UCSD-AML1 (cell line): ENCODE results near the gene AKAP12.

Experiments
- DNase-seq: peaks from one replicate; lab custom pipeline; 2025; ENCODE audit not compliant: unreplicated experiment; lab: John Stamatoyannopoulos, UW

The AKAP12 gene

DNA sequence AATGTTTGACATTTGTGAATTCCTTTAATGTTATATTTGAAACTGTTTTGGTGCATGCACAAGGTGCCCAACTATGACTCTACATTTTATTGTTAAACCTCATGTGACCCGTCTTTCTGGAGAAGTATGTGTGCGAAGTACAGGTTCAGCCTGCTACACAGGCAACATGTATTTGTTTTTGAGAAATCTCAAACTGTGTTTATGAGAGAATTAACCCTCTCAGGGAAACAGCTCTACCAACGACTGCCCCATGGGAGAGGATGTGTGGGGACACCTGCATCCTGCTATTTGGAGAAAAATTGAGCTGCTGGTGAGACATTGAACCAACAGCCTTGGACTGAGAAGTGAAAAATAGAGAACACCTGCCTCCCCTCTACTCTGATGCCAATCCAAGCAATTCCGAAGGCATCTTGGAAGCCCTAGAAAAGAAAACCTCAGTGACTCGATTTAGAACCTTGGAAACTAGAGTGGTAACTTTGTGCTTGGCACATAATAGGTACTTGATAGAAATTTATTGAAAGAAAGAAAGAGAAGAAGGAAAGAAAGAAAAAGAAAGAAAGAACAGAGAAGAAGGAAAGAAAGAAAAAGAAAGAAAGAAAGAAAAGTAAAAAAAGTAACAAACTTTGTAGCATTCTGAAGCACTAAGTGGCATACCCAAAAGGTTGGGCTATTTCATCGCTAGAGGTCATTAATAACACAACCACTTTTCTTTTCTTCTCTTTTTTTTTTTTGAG is 2.9 kb upstream of the AKAP12 start:
- no peak for DNase-seq

GRCh38 chr6:151240036-151240685 is 394 bp downstream of the AKAP12 start:
- no peak for DNase-seq

DNA sequence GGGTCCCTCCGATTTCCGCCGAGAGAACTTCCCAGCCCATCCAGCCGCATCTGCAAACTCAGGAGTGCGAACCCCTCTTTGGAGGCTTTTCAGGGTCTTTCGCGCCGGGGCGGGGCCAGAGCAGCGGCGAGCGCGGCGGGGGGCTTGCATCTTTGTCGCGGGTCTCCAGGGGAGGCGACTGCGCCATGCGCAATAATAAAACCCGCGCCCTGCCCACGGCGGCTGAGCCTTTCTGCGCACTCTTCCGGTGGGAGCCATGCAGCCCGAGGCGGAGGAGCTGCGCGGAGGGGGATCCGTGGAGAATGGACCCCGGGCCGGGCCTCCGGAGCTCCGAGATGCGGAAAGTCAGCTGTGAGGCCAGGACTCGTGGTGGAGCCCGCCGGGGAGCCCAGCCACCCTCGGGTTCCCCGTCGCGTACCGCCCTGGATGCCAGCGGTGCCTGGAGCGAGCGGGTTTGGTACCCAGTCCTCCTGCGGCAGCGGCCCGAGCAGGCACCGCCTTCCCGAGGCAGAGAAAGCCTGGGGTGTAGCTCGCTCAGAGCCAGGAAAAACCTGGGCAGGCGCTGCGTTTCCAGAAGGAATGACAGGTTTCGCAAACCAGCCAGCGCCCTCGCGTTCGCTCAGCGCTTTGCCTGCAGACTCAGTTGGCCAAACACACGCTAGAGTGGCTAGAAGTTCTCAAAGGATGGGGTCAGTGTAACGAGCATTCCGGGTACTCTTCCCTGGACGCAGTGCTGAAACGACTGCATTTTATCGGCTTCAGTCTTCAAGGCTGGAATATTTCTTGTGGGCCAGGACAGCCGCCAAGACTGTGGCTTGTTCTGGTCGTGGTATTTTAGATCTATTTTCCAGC is 1.2 kb downstream of the AKAP12 start:
- DNase-seq, result no peak

GRCh38 chr6:151241853-151242252 is 2.1 kb downstream of the AKAP12 start:
- no peak for DNase-seq

DNA sequence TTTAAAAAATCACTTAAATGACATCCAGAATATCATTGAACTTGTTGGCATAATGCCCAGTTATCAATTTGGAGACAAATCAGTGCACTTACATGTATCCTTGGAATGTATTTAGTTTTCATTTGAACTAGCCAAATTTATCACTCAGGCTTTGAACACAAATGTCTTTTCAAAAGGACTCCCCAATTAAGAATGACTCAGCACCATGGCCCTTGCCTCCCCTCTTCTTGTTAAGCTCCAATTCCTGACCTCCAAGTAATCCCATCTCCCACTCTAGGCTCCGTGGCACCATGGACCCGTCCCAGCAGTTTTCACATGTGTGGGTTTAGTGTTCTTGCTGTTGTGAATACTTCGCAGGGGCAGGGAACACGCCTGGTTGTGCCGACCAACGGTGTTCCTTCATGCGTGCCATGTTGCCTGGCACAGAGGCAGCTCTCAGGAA is 2.7 kb downstream of the AKAP12 start:
- no peak for DNase-seq

DNA sequence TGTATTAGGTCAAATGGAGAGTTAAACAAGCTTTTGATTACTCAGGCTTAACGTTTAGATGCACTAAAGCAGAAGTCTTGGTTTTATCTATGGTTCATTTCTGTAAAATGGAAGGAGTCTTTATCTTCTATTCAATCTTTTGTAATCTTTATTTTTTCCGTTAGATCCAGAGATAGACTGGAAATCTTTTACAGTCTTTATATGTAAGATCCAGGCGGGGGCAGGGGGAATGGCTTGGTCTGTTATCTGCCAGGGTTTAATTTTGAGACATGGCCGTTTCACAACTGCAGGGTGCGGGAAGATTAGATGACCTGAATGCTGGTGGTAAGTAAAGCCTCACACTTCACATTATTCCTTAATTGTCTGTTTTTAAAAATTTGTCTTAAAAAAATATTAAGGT is 3.7 kb downstream of the AKAP12 start:
- DNase-seq, result no peak

GRCh38 chr6:151247490-151247889 is 7.7 kb downstream of the AKAP12 start:
- no peak for DNase-seq

DNA sequence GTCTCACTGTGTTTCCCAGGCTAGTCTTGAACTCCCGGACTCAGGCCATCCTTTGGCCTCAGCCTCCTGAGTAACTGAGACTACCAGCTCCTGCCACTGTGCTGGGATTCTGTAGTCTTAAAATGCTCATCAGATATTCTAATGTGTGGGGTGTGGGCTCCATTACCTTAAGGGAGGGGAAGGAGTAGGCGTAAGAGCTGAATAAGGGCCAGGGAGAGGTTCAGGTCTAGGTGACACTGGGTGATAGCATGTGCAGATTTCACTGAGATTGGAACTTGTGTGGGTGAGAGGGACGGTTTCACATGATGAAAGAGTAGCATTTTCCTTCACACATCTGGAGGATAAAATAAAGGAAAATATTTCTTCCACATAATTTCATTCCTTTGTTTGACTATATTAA is 8.5 kb downstream of the AKAP12 start:
- no peak for DNase-seq

GRCh38 chr6:151252634-151253033 is 12.9 kb downstream of the AKAP12 start:
- no peak for DNase-seq

DNA sequence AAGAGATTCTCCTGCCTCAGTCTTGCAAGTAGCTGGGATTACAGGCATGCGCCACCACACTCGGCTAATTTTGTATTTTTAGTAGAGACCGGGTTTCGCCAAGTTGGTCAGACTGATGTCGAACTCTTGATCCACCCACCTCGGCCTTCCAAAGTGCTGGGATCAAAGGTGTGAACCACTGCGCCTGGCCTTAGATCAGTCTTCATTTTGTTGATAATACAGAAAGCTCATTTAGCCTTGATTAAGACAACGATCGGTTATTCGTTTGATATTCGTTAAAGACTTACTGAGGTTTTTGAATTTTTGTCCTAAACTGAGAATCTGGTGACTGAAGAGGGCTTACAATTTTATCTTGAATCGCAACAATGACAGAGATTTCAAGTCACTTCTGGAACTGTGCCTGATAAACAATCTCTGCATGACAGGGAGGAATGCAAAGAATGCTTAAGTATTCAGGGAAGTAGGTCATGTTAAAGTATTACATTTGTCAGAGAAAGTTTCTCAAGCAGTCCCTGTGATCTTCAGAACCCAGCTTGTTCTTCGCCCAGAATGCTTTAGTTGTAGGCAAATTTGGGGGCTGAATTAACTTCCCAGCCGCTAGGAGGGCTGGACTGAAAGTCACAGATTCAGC is 14.8 kb downstream of the AKAP12 start:
- no peak for DNase-seq

DNA sequence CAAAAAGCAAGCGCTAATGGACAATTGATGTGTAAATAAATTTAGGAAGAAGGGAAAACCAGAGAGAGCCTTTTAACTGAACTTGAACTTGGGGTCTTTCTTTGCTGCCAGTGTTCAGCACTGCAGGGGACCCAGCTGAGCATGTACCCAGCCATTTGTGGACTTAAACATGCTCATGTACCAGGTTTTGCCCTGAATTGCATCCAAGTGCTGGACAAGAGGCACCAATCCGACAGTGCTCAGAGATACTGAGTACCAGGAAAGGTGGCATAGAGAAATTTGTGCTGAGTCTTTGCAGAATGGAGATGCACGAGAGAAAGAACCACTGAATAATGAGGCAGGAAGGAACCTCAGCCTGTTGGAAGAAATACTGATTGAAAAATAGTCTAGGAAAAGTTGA is 16.0 kb downstream of the AKAP12 start:
- DNase-seq, result no peak

GRCh38 chr6:151257985-151258445 is 18.2 kb downstream of the AKAP12 start:
- DNase-seq, result no peak

DNA sequence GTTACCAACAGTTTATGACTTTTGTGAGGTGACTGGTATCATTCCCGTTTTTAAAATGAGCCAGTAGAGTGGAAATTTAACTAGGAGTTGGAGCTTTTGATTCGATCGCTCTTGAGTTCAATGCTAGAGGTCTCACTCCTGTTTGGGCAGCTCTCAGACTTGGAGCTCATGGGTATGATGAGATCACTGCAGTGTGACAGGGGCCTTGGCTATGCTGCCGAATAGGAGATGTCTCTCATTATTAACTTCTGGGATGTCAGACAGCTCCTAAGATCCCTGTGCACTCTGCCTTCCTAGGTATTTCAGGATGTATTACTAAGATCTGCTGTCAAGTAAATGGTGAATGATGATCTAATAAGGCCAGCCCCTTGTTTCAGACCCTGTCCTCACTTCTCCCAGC is 20.4 kb downstream of the AKAP12 start:
- DNase-seq, result no peak

GRCh38 chr6:151263035-151263434 is 23.3 kb downstream of the AKAP12 start:
- no peak for DNase-seq

DNA sequence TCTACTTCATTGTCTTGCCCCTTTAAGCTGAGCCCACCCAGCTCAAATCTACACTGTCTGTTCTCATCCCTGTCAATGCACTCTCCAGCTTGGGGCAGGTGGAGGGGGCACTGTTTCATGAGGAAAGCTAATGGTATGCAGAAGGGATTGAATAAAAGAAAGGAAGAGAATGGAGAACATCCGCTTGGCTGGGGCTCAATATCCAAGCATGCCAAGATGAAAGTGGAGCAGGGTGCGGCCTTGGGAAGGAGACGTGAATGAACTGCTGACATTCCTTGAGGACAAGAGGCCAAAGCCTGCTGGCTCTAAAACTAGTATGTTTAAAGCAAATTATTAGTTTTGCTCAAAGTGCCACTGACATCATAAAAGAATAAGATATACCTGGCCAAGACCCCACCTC is 24.2 kb downstream of the AKAP12 start:
- no peak for DNase-seq

- no peak for DNase-seq
Observed at GRCh38 chr6:151265282-151265681, 25.5 kb downstream of the AKAP12 start.

DNA sequence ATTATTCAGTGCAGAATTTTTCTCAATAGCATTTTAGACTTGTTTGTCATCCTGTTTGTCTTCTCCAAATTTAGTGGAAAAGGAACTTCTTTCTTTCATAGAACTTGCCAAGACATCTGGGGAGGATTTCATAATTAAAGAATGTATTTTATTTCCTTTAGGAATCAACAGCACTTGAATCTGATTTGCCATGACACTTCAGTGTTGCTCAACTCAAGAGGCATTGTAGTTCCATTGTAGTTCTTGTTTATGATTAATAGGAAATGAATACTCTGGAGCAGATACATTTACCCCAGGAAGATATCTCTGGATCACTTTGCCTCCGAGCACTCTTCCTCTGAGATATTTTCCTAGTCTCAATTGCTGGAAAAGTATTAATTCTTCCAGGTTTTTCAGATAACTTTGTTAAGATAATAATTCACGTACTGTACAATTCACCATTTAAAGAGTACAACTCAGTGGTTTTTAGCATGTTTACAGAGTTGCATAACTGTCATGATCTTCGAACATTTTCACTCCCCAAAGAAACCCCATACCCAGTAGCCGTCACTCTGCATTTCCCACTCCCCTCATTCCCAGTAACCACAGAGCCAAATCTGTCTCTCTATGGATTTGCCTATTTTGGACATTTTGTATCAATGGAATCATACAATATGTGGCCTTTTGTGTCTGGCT is 29.7 kb downstream of the AKAP12 start:
- no peak for DNase-seq

DNA sequence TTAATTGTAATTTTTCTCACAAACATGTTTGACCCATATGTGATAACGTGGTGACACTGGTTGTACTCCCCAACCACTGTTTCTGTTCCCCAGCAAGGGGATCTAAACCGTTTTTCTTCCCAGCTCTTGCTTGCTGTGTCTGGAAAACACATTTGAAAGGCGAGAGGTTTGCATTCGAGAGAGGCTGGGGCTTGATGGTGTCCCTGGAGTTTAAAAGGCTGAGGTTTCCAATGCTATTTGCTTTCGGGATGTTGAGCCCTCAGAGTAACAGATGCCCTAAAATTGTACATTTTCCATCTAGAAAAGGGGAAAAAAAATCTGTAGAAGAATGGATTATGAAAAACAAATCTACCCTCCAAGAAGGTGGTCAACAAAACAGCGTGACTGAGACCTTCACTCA is 35.4 kb downstream of the AKAP12 start:
- no peak for DNase-seq

DNA sequence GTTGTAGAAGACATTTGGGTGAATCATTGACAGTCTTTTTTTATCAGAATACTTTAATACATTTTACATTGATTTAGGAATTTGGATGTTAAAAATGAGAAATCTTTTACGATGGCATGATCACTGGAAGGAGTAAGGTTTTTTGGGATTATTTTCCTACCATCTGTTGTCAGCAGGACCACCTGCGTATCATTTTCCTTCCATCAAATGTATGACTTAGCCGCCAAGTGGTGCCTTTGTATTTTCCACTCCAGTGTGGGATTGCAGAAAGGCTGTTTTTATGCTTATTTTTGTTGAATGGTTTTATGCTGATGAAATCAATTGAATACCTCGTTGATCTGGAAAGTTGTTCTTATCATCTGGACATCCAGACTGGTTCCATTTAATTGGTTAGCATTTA is 35.8 kb downstream of the AKAP12 start:
- DNase-seq, result no peak

GRCh38 chr6:151276112-151276740 is 36.5 kb downstream of the AKAP12 start:
- no peak for DNase-seq
